KMS-11 (cell line): Measurements from ENCODE around the gene DCTN3.

ENCODE experiments used
- H2AFZ ChIP-seq: fragments of 200-600 bp; sonication (generic); 2 replicates; pipeline ENCODE4 v1.6.1; 2016; ENCODE audit warnings: antibody characterized with exemption, mixed run types, low read depth
- H3K27ac ChIP-seq: fragments of 200-600 bp; sonication (generic); 2 replicates; pipeline ENCODE4 v1.6.1; 2016; ENCODE audit warnings: mild to moderate bottlenecking, mixed run types
- H3K27me3 ChIP-seq: fragments of 200-600 bp; sonication (generic); 2 replicates; pipeline ENCODE4 v1.6.1; 2017; ENCODE audit warnings: mild to moderate bottlenecking, low read depth, mixed run types, moderate library complexity; ENCODE audit not compliant: insufficient read depth
- H3K36me3 ChIP-seq: fragments of 200-600 bp; sonication (generic); 2 replicates; pipeline ENCODE4 v1.6.1; 2017; ENCODE audit warnings: mild to moderate bottlenecking, mixed run types; ENCODE audit not compliant: insufficient read depth
- H3K4me1 ChIP-seq: fragments of 200-600 bp; sonication (generic); 2 replicates; pipeline ENCODE4 v1.6.1; 2016; ENCODE audit warnings: mild to moderate bottlenecking, low read depth, mixed run types; ENCODE audit not compliant: poor library complexity, severe bottlenecking
- H3K4me2 ChIP-seq: fragments of 200-600 bp; sonication (generic); 2 replicates; pipeline ENCODE4 v1.7.0; 2016; ENCODE audit warnings: mild to moderate bottlenecking, mixed run types
- H3K4me3 ChIP-seq: fragments of 200-600 bp; sonication (generic); IDR thresholded peaks from 2 replicates; pipeline ENCODE4 v1.6.1; 2017; ENCODE audit warnings: low read depth, low read length, mixed read lengths; ENCODE audit not compliant: insufficient read depth
- H3K79me2 ChIP-seq: fragments of 200-600 bp; sonication (generic); 2 replicates; pipeline ENCODE4 v1.6.1; 2016; ENCODE audit warnings: low read depth, mixed run types; ENCODE audit not compliant: insufficient read depth
- H3K9ac ChIP-seq: fragments of 200-600 bp; sonication (generic); 2 replicates; pipeline ENCODE4 v1.6.1; 2016; ENCODE audit warnings: mild to moderate bottlenecking, mixed run types
- H4K20me1 ChIP-seq: fragments of 200-600 bp; sonication (generic); 2 replicates; pipeline ENCODE4 v1.6.1; 2016; ENCODE audit warnings: mild to moderate bottlenecking, mixed run types; ENCODE audit not compliant: insufficient read depth
- TF ChIP-seq, protein P1 (sequence below): fragments of 200-600 bp; sonication (generic); conservative IDR thresholded peaks from 2 replicates; pipeline ENCODE4 v1.6.1; 2017; ENCODE audit warnings: low read depth, mild to moderate bottlenecking, antibody characterized with exemption, low read length, moderate library complexity, mixed read lengths

The DCTN3 gene

DNA sequence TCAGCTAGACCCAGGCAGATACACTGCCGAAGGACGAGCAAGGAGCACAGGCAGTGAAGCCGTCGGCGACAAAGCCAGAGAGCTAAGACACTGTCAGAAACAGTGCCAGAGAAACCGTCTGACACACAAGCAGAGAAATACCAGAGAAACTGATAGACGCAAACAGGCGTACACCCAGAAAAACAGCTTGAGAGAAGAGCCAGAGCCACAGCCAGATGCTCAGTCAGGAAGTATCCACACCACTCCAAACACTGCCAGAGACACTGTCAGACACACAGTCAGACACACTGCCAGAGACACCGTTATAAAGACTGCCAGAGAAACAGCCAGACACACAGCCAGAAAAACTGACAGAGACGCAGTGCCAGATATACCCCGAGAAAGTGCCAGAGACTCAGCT lies 49.9 kb downstream of the DCTN3 start:
- no peaks in the 10 kb centered on the region for H3K4me1 ChIP-seq
- no peaks in the 10 kb centered on the region for H3K36me3 ChIP-seq

DNA sequence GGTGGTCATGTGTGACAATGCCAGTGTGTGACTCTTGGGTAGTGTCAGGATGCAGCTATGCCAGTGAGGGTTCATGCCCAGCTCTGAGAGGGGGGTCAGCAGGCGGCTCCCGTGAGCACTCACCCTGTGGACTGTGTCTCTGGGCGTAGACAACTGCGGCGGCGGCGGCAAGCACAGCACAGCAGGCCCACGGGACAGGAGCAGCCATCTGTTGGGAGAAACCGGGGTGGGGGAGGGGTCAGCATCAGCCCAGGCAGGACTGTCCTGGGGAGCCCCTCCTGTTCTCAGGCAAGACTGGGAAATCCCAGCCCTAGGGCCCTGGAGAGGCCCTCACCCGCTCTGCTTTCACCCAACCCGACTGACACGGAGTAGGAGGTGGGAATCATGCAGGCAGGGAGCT lies 51.5 kb downstream of the DCTN3 start:
- Histone ChIP-seq H3K36me3 (no peaks in the 10 kb centered on the region), H3K27me3 (peaks cover 31% of the 10 kb centered on the region; the same call in 1 of the 2 replicates), H2AFZ (no peak overlapping the region), H3K4me3 (no peak overlapping the region), H3K4me2 (no peak overlapping the region), H3K79me2 (no peaks in the 10 kb centered on the region), H4K20me1 (no peaks in the 10 kb centered on the region), H3K9ac (no peak overlapping the region), H3K4me1 (no peaks in the 10 kb centered on the region), H3K27ac (no peak overlapping the region)
- TF ChIP-seq, protein P1, sequence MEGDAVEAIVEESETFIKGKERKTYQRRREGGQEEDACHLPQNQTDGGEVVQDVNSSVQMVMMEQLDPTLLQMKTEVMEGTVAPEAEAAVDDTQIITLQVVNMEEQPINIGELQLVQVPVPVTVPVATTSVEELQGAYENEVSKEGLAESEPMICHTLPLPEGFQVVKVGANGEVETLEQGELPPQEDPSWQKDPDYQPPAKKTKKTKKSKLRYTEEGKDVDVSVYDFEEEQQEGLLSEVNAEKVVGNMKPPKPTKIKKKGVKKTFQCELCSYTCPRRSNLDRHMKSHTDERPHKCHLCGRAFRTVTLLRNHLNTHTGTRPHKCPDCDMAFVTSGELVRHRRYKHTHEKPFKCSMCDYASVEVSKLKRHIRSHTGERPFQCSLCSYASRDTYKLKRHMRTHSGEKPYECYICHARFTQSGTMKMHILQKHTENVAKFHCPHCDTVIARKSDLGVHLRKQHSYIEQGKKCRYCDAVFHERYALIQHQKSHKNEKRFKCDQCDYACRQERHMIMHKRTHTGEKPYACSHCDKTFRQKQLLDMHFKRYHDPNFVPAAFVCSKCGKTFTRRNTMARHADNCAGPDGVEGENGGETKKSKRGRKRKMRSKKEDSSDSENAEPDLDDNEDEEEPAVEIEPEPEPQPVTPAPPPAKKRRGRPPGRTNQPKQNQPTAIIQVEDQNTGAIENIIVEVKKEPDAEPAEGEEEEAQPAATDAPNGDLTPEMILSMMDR: no peak

More for the DNA sequence above, 49.9 kb downstream of the DCTN3 start:
- H3K4me2 ChIP-seq: no peak overlapping the region
- H3K27me3 ChIP-seq: peaks cover 40% of the 10 kb centered on the region; the same call in 1 of the 2 replicates
- H3K4me3 ChIP-seq: no peak overlapping the region
- H3K9ac ChIP-seq: no peak overlapping the region
- TF ChIP-seq, protein P1: no peak
- no peaks in the 10 kb centered on the region for H3K79me2 ChIP-seq
- no peak overlapping the region for H2AFZ ChIP-seq
- no peaks in the 10 kb centered on the region for H4K20me1 ChIP-seq
- no peak overlapping the region for H3K27ac ChIP-seq

DNA sequence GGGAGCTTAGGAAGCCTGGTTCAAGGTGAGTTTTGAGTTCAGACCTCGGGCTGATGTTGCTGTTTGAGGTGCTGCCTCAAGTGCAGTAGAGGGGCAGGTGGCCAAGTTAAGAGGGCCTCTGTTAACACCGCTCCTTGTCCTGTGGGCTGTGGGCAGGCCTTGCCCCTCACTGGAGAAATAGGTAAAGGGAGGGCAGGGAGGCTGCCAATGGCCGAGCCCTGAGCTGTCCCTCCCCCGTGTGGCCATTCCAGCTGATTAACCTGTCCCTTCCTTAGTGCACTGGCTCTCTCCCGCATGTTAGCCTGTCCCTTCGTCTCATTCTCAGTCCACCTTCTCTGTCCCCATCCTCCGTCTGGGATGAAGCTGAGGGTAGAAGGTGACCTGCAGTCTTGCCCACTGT lies 52.2 kb downstream of the DCTN3 start:
- Histone ChIP-seq H4K20me1 (no peaks in the 10 kb centered on the region), H3K27me3 (peaks cover 24% of the 10 kb centered on the region; the same call in 1 of the 2 replicates), H3K4me3 (no peak overlapping the region), H3K4me2 (no peak overlapping the region), H3K9ac (no peak overlapping the region), H3K79me2 (no peaks in the 10 kb centered on the region), H3K4me1 (no peaks in the 10 kb centered on the region), H2AFZ (no peak overlapping the region), H3K36me3 (no peaks in the 10 kb centered on the region), H3K27ac (no peak overlapping the region)
- TF ChIP-seq, protein P1: no peak

DNA sequence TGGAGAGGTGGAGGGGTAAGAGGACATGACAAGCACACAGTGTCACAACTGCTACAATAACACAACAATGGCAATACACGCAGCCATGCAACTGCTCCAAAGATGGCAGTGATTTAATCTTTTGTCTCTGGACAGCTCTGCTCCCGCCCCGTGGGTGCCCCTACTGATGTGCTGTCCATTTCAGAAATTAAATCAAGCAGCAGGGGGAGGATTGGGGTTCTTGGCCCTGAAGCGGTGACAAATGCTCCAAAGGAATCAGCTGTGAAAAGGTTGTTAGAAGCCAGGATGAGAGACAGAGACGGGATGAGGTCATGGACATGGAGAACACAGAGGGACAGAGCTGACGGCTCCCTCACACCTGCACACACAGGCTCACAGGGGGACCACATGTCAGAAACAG lies 53.3 kb downstream of the DCTN3 start:
- no peaks in the 10 kb centered on the region for H4K20me1 ChIP-seq
- H3K4me3 ChIP-seq: no peak overlapping the region
- no peak overlapping the region for H3K9ac ChIP-seq
- H3K4me2 ChIP-seq: no peak overlapping the region
- H2AFZ ChIP-seq: no peak overlapping the region
- H3K4me1 ChIP-seq: no peaks in the 10 kb centered on the region
- peaks cover 24% of the 10 kb centered on the region; the same call in 1 of the 2 replicates for H3K27me3 ChIP-seq
- no peaks in the 10 kb centered on the region for H3K79me2 ChIP-seq
- TF ChIP-seq, protein P1: no peak
- no peaks in the 10 kb centered on the region for H3K36me3 ChIP-seq
- H3K27ac ChIP-seq: no peak overlapping the region
